ENCODE measurements around the gene RALGAPA2.
"Not testable (repeated sequence)": the region's sequence is repeated elsewhere in the genome, so short reads cannot be mapped to it uniquely, and the experiment has no call there.

Gene RALGAPA2

DNA sequence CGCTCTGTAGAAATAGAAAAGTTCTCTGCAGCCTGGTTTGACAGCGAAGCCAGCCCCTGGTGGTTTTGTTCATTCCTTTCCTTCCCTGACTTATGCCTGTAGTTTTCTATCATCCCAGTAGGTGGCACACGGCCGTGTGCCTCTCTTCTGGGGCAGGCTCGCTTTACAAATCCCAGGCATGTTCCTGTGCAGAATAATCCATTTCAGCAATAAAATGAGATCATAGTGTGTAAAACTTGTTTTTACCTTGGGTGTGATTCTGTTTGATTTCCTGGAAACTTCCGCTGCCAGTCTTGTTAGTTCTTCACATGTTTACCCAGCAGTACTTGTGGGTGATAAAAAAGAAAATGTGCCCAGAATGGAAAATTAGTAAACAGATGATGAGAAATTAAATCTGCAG lies 352.0 kb downstream of the RALGAPA2 start:
- peak; percentile 73 for DNase-seq

GRCh38 chr20:20359628-20360027 lies 352.8 kb downstream of the RALGAPA2 start:
- DNase-seq = no peak

- no peak for DNase-seq
These were observed 353.6 kb downstream of the RALGAPA2 start for GRCh38 chr20:20358801-20359200.

GRCh38 chr20:20355503-20355902 lies 356.9 kb downstream of the RALGAPA2 start:
- DNase-seq = not testable (repeated sequence)

DNA sequence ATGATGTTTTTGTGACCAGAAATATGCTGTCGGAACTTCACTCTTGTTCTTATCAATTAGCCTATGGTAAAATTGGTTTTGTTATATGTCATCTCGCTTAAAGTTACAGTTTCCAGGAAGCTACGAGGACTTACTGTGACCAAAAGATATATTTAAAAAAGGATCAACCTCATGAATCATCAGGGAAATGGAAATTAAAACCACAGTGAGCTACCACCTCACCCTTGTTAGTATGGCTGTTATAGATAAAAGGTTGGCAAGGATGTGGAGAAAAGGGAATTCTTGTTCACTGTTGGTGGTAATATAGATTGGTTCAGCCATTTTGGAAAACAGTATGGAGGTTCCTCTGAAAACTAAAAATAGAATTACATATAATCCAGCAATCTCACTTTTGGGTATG lies 358.9 kb downstream of the RALGAPA2 start:
- no peak for DNase-seq

DNA sequence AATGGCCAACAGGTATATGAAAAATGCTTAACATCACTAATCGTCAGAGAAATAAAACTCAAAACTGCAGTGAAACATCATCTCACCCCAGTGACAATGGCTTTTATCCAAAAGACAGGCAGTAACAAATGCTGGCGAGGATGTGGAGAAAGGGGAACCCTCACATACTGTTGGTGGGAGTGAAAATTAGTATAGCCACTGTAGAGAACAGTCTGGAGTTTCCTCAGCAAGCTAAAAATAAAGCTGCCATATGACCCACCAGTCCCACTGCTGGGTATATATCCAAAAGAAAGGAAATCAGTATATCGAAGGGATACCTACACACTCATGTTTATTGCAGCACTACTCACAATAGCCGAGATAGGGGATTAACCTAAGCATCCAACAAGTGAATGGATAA lies 368.0 kb downstream of the RALGAPA2 start:
- DNase-seq = no peak

- no peak for DNase-seq
These were observed 368.5 kb downstream of the RALGAPA2 start for GRCh38 chr20:20343932-20344331.
